GM18867 (cell line): Measurements from ENCODE around the gene FTH1.
"Not testable (repeated sequence)": the region's sequence is repeated elsewhere in the genome, so short reads cannot be mapped to it uniquely, and the experiment has no call there.

Source experiments
- ATAC-seq: cut with Tn5 transposase; IDR thresholded peaks from one replicate; pipeline ENCODE4 v1.9.1; 2021; ENCODE audit warnings: mild to moderate bottlenecking, moderate library complexity; ENCODE audit not compliant: unreplicated experiment

Gene FTH1

GRCh38 chr11:61978703-61979661 is 11.5 kb upstream of the FTH1 start:
- no peak for ATAC-seq

- no peak for ATAC-seq
These were observed 9.5 kb upstream of the FTH1 start for GRCh38 chr11:61976813-61977475.

GRCh38 chr11:61976420-61976800 is 9.0 kb upstream of the FTH1 start:
- ATAC-seq = no peak

GRCh38 chr11:61975638-61976419 is 8.4 kb upstream of the FTH1 start:
- ATAC-seq = no peak

GRCh38 chr11:61974766-61975631 is 7.6 kb upstream of the FTH1 start:
- ATAC-seq = no peak

GRCh38 chr11:61973476-61974162 is 6.2 kb upstream of the FTH1 start:
- ATAC-seq = no peak

- no peak for ATAC-seq
These were observed 5.4 kb upstream of the FTH1 start for GRCh38 chr11:61972672-61973475.

GRCh38 chr11:61972112-61972671 is 4.8 kb upstream of the FTH1 start:
- ATAC-seq = no peak

- no peak for ATAC-seq
These were observed 4.0 kb upstream of the FTH1 start for GRCh38 chr11:61971248-61972111.

GRCh38 chr11:61969838-61970662 is 2.6 kb upstream of the FTH1 start:
- ATAC-seq = no peak

GRCh38 chr11:61969391-61969758 is 1.9 kb upstream of the FTH1 start:
- no peak for ATAC-seq

GRCh38 chr11:61968758-61969390 is 1.4 kb upstream of the FTH1 start:
- no peak for ATAC-seq

- peak; percentile 26 for ATAC-seq
These were observed 707 bp upstream of the FTH1 start for GRCh38 chr11:61967924-61968757.

- no peak for ATAC-seq
These were observed 709 bp downstream of the FTH1 start for GRCh38 chr11:61966734-61967115.

GRCh38 chr11:61964666-61965271 is 2.7 kb downstream of the FTH1 start:
- not testable (repeated sequence) for ATAC-seq
